CD1c-positive myeloid dendritic cell (primary cell): ENCODE measurements around the gene RRM1.
A peak's percentile ranks its signal among the peaks of the same experiment; 100 is the strongest.
"Not testable (repeated sequence)": the region's sequence is repeated elsewhere in the genome, so short reads cannot be mapped to it uniquely, and the experiment has no call there.

Experiments
- DNase-seq: peaks from one replicate; pipeline ENCODE4 v3.0.0-alpha.2; 2016; ENCODE audit errors: extremely low spot score

Gene RRM1

GRCh38 chr11:4094348-4095291 lies at the start of gene RRM1:
RRM1 (plus strand) TSS chr11:4094799; CDS start chr11:4095013, 214 bp downstream.
- peak; percentile 97 for DNase-seq

- no peak for DNase-seq
These were observed 49.5 kb upstream of the RRM1 start for GRCh38 chr11:4044976-4045646.

GRCh38 chr11:4048340-4048739 lies 46.3 kb upstream of the RRM1 start:
- DNase-seq = peak; percentile 7

- DNase-seq = peak; percentile 79
These were observed 45.6 kb upstream of the RRM1 start for GRCh38 chr11:4049006-4049405.

- peak; percentile 21 for DNase-seq
These were observed 44.5 kb upstream of the RRM1 start for GRCh38 chr11:4050138-4050537.

- DNase-seq = not testable (repeated sequence)
These were observed 41.4 kb upstream of the RRM1 start for GRCh38 chr11:4053200-4053599.

- no peak for DNase-seq
These were observed 40.0 kb upstream of the RRM1 start for GRCh38 chr11:4054643-4055042.

GRCh38 chr11:4059424-4059823 lies 35.2 kb upstream of the RRM1 start:
- no peak for DNase-seq

- no peak for DNase-seq
These were observed 34.2 kb upstream of the RRM1 start for GRCh38 chr11:4060182-4060923.

GRCh38 chr11:4061700-4062099 lies 32.9 kb upstream of the RRM1 start:
- DNase-seq = no peak

- no peak for DNase-seq
These were observed 31.3 kb upstream of the RRM1 start for GRCh38 chr11:4063348-4063747.

GRCh38 chr11:4064278-4064955 lies 30.2 kb upstream of the RRM1 start:
- no peak for DNase-seq

GRCh38 chr11:4065086-4065485 lies 29.5 kb upstream of the RRM1 start:
- DNase-seq = no peak

- no peak for DNase-seq
These were observed 28.8 kb upstream of the RRM1 start for GRCh38 chr11:4065601-4066377.

- DNase-seq = peak; percentile 71
These were observed 27.7 kb upstream of the RRM1 start for GRCh38 chr11:4066910-4067309.

GRCh38 chr11:4068962-4069361 lies 25.6 kb upstream of the RRM1 start:
- peak; percentile 48 for DNase-seq

GRCh38 chr11:4071325-4071724 lies 23.3 kb upstream of the RRM1 start:
- DNase-seq = no peak

GRCh38 chr11:4071914-4072313 lies 22.7 kb upstream of the RRM1 start:
- DNase-seq = no peak

- DNase-seq = peak; percentile 83
These were observed 21.8 kb upstream of the RRM1 start for GRCh38 chr11:4072668-4073285.

GRCh38 chr11:4074266-4074665 lies 20.3 kb upstream of the RRM1 start:
- DNase-seq = no peak
